Stomach smooth muscle (tissue), 2 donors: ENCODE data around the gene UBD.

Experiments
- H3K27ac ChIP-seq: one replicate; pipeline ENCODE4 v1.7.0; 2013; ENCODE audit warnings: mild to moderate bottlenecking, low read length, inconsistent platforms
- H3K27me3 ChIP-seq, 2 donors: one replicate each; pipeline ENCODE4 v1.7.0; 2013; ENCODE audit warnings: low read length in 2 of 2; ENCODE audit not compliant: insufficient read depth in 2 of 2, control insufficient read depth in 1 of 2
- H3K36me3 ChIP-seq, 2 donors: one replicate each; pipeline ENCODE4 v1.7.0; 2013; ENCODE audit warnings: low read length in 2 of 2; ENCODE audit not compliant: control insufficient read depth in 2 of 2, insufficient read depth in 2 of 2
- H3K4me1 ChIP-seq: one replicate; pipeline ENCODE4 v1.7.0; 2013; ENCODE audit warnings: low read length; ENCODE audit not compliant: control insufficient read depth, insufficient read depth
- H3K4me3 ChIP-seq, 2 donors: one replicate each; pipeline ENCODE4 v1.7.0; 2013; ENCODE audit warnings: low read length in 2 of 2
- H3K9ac ChIP-seq, 2 donors: one replicate each; pipeline ENCODE4 v1.7.0; 2013; ENCODE audit warnings: low read length in 2 of 2, mild to moderate bottlenecking in 1 of 2
- H3K9me3 ChIP-seq, 2 donors: one replicate each; pipeline ENCODE4 v1.7.0; 2013; ENCODE audit warnings: low read length in 2 of 2; ENCODE audit not compliant: control insufficient read depth in 2 of 2
- donor health status: healthy.
- donor health status: Pancreatic carcinoma.

UBD gene

DNA sequence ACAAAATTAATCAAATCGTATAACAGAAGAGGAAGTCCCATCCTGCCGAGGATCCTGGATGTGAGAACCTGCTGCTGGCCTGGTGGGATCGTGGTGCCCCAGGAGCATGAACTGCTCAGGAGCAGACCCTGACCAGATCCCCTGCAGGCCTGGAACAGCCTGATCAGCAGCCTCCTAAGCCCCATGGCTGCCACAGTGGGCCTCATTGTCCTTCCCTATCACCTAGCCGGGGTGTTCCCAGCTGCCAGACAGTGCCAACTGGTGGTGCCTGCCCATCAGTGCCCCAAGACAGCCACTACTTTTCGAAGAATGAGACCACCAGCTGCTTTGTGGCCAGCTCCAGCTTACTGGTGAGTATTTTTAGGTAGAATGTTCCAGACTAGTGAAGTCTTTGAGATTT, 52.2 kb downstream of the UBD start:
- Histone ChIP-seq H3K27ac (no peak overlapping the region), H3K36me3 (no peaks in the 10 kb centered on the region), H3K4me3 (no peak overlapping the region), H3K9me3 (no peaks in the 10 kb centered on the region), H3K4me1 (no peaks in the 10 kb centered on the region), H3K27me3 (peaks cover 0 to 2% of the 10 kb centered on the region in 2 donors), H3K9ac (no peak overlapping the region)

DNA sequence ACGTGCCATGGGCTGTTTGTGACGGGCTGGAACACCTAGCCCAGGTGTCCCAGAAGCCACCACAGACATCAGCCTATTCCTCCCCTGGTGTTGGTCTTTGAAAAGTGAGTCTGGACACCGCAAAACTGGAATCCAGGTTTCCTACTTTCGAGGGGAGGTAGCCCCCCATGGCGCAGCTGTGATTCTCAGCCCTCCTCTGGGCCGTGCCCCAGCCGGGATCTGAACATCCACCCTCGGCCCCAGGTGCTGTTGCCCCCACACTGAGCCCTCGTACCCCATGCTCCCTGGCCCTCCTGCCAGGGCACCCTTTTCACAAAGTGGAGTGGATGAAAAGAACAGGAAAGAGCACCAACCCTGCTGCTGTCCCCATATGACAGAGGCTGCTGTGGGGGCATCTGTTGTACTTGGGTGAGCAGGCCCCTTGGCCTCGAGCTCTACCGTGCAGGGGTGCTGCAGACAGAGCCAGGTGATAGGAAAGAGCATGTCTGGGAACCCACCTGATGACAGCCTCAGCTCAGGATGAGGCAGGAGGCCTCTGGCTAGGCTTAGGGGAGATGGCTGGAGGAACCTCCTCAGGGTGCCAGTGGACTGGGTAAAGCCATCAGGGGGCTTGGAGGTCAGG, 53.0 kb downstream of the UBD start:
- Histone ChIP-seq H3K9me3 (no peaks in the 10 kb centered on the region), H3K4me1 (no peaks in the 10 kb centered on the region), H3K36me3 (no peaks in the 10 kb centered on the region), H3K4me3 (no peak overlapping the region), H3K27ac (no peak overlapping the region), H3K27me3 (peaks cover 0 to 2% of the 10 kb centered on the region in 2 donors), H3K9ac (no peak overlapping the region)

DNA sequence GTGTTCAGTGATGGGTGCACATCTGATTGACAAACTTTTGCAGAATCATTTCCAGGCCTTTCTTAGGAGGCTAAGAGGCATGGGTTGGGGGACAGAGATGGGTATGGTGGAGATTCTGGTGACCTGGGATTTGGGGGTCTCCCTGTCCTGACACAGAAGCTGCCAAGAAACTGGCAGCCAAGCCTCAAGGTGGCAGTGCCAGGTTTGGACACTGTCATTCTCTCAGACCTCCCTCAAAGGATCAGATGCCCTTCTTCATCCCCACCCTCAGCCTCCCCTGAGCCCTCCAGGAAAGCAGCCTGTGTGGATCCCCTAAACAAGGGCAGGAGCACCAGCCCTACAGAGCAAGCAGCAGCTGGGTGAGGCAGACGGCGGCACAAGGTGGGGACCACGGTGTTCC, 53.7 kb downstream of the UBD start:
- Histone ChIP-seq H3K4me1 (no peaks in the 10 kb centered on the region), H3K4me3 (no peak overlapping the region), H3K9me3 (no peaks in the 10 kb centered on the region), H3K27me3 (peaks cover 0 to 5% of the 10 kb centered on the region in 2 donors), H3K36me3 (no peaks in the 10 kb centered on the region), H3K9ac (no peak overlapping the region), H3K27ac (no peak overlapping the region)
